KOPT-K1 (cell line): ENCODE measurements around the gene PKN3.

Source experiments
- H3K27ac ChIP-seq: fragments of 200-600 bp; sonication (generic); 2 replicates; pipeline ENCODE4 v1.5.1; 2016; ENCODE audit warnings: antibody characterized with exemption, mild to moderate bottlenecking, low read depth, low read length; ENCODE audit not compliant: poor library complexity, severe bottlenecking
- H3K36me3 ChIP-seq: fragments of 200-600 bp; sonication (generic); 2 replicates; pipeline ENCODE4 v1.5.1; 2017; ENCODE audit warnings: antibody characterized with exemption, mild to moderate bottlenecking, low read length, moderate library complexity; ENCODE audit not compliant: insufficient read depth
- H3K9me3 ChIP-seq: fragments of 200-600 bp; sonication (generic); 2 replicates; pipeline ENCODE4 v1.5.1; 2017; ENCODE audit warnings: antibody characterized with exemption, low read length, mild to moderate bottlenecking; ENCODE audit not compliant: insufficient read depth, poor library complexity, severe bottlenecking

PKN3 gene

DNA sequence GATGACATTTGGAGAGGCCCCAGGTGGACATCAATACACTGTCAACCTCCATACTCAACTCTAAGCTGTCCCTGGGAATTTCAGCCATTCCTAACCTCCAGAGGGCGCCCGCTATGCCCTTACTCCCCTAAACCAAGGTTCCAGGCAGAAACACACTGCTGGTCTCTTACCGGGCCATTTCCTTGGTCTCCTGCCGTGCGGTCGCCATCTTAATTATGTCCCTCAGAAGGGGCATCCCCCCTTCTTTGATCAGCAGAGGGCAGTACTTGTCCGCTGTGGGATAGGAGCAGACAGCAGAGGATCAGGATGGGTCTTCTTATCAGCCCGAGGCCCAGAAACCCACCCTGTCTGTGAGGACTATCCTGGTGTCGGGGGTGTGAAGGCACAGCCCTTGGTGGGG is 31.0 kb downstream of the PKN3 start:
- H3K36me3 ChIP-seq = peaks cover 33% of the 10 kb centered on the region; the same call in 1 of the 2 replicates

DNA sequence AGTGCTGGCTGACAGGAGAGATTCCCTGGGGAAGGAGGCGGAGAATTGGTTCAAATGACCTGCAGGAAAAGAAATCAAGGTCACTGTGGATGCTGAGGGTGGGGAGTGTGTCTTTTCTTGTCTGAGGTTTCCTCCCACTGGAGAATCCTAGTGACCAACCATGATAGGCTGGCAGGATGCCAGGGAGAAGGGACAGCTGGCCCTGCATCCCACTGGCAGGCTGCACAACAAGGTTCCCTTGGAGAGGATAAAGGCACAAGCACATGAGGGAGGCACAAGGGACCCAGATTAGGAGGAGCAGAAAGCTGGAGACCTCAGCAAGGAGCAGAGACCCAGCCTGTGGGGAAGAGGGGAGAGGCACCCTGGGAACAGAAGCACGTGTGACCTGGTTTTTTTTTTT is 33.1 kb downstream of the PKN3 start:
- H3K36me3 ChIP-seq = peaks cover 33% of the 10 kb centered on the region; the same call in 1 of the 2 replicates
- H3K9me3 ChIP-seq = no peaks in the 10 kb centered on the region
- H3K27ac ChIP-seq = no peak overlapping the region

More for the DNA sequence above, 31.0 kb downstream of the PKN3 start:
- no peaks in the 10 kb centered on the region for H3K9me3 ChIP-seq
- H3K27ac ChIP-seq = no peak overlapping the region

DNA sequence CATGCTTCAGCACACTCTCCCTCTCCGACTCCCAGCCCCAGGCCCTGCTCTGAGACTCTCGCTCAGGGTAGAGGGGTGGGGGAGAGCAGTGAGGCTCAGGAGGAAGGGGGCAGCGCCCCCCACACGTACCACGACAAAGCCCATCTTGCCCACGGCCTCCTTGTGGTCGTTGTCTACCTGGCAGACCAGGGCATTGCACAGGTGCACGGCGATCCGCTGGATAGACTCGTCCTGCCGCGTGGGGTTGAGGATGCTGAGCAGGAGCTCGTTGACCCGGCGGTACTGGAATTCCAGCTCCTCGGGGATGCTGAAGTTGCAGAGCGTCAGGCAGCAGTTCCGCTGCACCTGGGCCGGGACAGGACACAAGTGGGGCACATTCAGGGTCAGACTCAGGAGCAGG is 40.1 kb downstream of the PKN3 start:
- Histone ChIP-seq H3K36me3 (peaks cover 4% of the 10 kb centered on the region; the same call in 1 of the 2 replicates), H3K27ac (no peak overlapping the region), H3K9me3 (no peaks in the 10 kb centered on the region)

DNA sequence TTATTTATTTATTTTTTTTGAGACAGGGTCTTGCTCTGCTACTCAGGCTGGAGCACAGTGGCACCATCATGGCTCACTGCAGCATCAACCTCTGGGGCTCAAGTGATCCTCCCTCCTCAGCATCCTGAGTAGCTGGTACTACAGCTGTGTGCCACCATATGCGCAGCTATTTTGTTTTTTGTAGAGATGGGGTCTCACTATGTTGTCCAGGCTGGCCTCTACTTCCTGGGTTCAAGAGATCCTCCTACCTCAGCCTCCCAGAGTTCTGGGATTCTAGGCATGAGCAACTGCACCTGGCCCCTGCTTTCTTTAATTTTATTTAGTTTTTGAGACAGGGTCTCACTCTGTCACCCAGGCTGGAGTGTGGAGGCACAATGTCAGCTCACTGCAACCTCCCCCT is 41.1 kb downstream of the PKN3 start:
- no peak overlapping the region for H3K27ac ChIP-seq
- H3K36me3 ChIP-seq = peaks cover 4% of the 10 kb centered on the region; the same call in 1 of the 2 replicates
- no peaks in the 10 kb centered on the region for H3K9me3 ChIP-seq

DNA sequence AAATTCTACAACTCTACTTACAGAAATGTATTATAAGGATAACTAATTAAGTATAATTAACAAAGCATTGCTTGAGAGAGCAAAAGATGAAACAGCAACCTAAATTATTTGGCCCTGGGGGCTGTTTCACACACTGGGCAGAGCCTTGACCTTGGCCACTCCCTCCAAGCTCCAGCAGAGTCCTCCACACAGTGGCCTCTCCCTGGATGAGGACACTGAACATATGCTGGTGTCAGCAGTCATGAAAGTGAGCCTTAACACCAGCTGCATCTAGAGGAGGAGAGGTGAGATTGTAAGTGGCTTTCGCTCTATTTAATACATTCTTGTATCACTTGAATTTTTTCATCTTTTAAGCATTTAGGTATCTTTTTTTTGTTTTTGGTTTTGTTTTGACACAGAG is 44.9 kb downstream of the PKN3 start:
- peaks cover 12% of the 10 kb centered on the region; the same call in 1 of the 2 replicates for H3K36me3 ChIP-seq
- no peak overlapping the region for H3K27ac ChIP-seq
- H3K9me3 ChIP-seq = no peaks in the 10 kb centered on the region

DNA sequence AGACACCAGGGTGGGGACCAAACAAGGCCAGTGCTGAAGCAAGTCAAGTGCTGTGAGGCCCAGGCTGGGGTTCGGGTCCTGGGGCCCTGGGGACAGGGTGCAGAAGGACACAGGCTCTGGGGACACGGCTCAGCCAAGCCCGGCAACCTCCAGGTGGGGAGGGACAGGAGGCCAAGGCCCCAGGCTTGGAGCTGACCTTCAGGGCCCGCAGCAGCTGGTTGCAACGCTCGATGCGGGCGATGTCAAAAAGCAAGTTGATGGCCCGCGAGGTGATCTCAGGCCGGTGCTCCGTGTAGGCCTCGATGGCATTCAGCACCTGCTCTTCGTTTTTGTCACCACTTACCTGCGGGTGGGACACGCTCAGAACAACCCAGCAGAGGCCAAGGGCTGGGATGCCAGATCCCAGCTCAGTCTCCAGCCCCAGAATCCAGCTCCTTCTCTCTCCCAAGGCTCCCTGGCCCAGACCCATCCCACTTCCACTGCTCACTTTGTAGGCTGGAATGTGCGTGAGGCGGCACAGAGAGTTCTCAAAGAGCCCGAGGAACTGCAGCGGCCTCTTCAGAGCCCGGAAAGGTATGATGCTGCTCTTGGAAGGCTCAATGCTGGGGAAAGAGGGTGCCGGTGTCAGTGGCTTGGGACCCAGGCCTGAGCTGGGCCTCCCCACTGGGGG is 48.8 kb downstream of the PKN3 start:
- Histone ChIP-seq H3K36me3 (peaks cover 24% of the 10 kb centered on the region; the same call in 1 of the 2 replicates), H3K9me3 (no peaks in the 10 kb centered on the region), H3K27ac (no peak overlapping the region)

DNA sequence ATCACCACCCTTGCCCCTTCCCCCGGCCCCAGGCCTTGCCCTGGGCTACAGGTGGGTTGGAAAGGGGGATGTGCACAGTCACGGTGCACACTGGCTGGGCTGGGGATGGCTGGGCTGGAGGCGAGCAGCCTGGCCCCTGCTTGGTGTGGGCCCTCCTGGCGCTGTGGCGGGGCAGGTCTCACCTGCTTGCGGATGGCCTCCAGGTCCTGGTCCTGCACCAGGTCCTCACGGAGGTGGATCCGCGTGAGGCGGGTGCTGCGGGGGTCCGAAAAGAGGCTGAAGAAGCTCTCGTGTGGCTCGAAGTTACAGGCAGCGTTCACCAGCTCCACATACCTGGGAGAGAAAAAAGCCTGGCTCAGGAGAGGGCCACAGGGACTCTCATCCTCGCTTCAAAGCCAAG is 51.3 kb downstream of the PKN3 start:
- Histone ChIP-seq H3K36me3 (peaks cover 20% of the 10 kb centered on the region; the same call in 1 of the 2 replicates), H3K27ac (no peak overlapping the region), H3K9me3 (no peaks in the 10 kb centered on the region)

DNA sequence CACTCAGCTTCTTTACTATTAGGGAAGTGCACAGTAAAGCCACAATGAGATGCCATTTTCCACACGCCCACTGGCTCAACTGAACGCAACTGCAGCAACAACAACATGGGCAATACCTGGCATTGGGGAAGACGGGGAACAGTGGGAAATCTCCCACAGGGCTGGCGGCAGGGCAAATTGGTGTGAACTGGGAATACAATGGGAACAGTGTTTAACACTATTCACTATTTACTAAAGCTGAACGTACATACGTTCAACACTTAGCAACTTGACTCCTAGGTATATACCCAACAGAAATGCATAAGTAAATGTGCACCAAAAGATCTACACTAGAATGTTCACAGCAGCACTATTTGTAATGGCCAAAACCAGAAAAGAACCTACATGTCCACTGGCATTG is 55.3 kb downstream of the PKN3 start:
- Histone ChIP-seq H3K36me3 (peaks cover 8% of the 10 kb centered on the region; the same call in 1 of the 2 replicates), H3K27ac (no peak overlapping the region), H3K9me3 (no peaks in the 10 kb centered on the region)

DNA sequence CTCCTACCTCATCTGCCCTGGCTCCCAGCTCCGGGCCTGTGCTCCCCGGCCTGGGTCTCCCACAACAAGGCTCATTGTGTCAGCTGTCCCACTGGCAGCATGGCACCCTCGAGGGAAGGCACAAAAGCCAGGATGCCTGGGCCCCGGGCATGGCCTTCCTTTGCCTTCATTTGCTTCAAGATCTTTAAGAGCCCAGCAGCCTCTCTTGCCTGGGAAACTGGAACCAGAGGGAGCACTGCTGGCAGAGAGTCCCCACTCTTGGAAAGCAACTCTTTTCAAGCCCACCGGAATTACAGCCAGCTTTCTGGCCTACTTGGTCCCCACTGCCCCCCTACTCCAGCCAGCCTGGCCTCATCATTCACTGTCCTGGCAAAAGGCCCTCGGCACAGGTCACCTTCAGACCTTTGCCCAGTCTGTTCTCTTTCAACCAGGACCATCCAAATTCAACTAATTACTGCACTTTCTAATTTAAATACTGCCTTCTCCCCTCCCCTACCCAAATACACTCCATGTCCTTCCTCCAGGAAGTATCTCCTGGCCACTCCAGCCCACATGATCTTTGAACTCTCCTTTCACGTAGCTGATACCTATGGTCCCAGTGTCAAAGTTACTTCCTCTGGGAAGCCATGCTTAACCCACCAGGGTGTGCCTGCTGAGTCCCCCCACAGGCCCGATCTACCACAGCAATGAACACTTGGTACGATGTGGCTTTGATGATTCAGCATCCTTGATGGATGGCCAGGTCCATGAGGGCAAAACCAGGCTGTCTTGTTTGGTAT is 60.6 kb downstream of the PKN3 start:
- no peak overlapping the region for H3K27ac ChIP-seq
- H3K36me3 ChIP-seq = no peaks in the 10 kb centered on the region
- no peaks in the 10 kb centered on the region for H3K9me3 ChIP-seq

DNA sequence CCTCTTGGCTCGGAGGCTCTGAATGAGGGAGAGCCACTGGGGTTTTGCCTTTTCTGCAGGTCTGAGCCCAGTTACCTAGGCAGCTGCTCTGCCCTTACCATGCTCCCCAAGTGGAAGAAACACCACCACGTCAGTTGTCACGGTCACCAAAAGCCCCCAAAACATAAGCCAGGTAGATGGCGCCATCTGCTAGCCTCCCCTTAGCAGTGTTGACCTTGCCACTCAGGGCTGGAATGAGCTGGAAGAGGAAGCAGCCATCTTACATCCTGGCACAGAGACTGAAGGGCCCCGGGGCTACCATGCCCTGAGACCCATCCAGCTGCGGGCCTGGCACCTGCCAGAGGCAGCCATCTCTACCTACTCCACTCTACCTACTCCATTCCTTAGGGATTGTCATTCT is 62.1 kb downstream of the PKN3 start:
- H3K27ac ChIP-seq = no peak overlapping the region
- H3K9me3 ChIP-seq = no peaks in the 10 kb centered on the region
- H3K36me3 ChIP-seq = no peaks in the 10 kb centered on the region

DNA sequence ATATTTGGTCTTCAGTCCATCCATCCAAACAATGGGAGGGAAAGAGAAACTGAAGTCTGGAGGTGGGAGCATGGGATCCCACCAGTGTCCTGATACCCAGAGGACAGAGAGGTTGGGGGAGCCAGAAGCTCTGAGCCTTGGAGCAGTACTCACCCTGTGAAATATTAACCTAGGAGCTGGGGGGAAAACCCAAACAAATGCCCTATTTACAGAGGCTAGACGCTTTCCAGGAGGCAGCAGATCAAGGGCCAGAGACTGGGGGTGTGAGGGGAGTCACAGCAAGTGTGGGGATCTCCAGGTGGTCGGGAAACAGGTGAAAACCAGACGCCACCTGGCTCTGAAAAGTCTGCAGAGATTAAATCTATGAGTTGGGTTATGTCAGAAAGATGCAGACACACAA is 63.2 kb downstream of the PKN3 start:
- H3K36me3 ChIP-seq = no peaks in the 10 kb centered on the region
- H3K27ac ChIP-seq = no peak overlapping the region
- no peaks in the 10 kb centered on the region for H3K9me3 ChIP-seq

DNA sequence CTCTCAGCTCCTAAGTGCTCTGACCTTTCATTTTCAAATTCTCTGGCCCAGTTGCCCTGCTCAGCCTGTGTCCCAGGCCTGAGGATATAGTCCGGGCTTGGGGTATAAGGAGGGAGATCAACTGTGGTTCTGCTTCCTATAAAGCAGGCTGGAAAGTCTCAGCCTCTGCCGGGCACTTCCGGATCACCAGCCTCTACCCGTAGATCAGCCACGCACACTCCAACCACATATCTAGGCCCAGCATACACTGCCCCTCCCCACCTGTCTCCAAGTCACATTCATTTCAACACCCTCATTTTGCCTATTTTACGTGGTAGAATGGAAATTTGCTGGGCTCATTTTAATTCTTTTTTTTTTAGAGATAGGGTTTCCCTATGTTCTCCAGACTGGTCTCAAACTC is 66.3 kb downstream of the PKN3 start:
- H3K36me3 ChIP-seq = no peaks in the 10 kb centered on the region
- H3K27ac ChIP-seq = no peak overlapping the region
- no peaks in the 10 kb centered on the region for H3K9me3 ChIP-seq
